ENCODE measurements around the gene SLC1A2.

Gene SLC1A2

DNA sequence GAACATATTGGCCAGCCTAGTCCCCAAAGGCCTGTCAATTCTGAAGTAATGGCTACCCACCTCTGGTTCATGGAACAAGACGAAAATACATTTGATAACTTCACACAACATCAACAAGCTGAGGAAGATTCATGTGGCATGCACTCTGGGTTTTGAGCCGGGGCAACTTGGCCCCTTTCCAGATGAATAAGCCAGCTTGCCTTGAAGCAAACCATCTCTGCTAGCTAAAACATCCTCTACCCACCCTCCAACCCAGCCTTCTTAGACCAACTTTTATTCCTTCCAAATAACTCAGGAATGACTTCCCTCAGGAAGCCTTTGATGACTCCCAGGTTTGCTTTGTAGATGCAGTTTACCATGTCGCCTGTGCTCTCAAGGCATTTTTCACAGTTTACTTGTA is 94.4 kb downstream of the SLC1A2 start:
- no peak for DNase-seq (ENCODE audit: low spot score)

DNA sequence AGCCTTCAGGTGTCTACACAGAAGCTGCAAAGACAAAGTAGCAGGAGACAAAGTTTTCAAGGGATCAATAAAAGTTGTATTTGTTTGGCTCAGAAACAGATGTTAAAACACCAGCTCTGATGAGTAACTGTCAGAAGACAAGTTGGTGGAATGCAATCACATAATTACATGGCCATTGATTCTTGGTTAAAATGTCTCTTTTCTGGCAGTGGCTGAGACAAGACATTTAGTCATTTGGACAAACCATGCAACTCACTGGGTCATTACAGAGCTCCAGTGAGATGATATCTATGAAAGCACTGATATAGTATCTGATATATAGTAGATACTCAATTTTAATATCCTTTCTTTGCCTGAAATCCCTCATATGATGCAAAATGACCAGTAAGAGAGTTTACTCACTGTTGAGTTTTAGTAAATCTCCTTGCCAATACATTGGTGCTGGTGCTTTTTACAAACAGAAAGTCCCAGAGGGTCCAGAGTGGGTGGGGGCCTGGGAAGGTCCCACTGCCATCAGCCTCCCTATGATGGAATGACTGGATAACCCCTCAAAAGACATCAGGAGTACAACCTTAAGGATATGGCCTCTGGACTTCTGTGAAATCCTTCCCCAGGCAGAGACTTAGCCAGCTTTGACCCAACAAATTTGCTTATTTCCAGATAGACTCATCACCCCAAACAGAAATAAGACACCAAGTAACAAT is 95.0 kb downstream of the SLC1A2 start:
- no peak for DNase-seq (ENCODE audit: low spot score)

DNA sequence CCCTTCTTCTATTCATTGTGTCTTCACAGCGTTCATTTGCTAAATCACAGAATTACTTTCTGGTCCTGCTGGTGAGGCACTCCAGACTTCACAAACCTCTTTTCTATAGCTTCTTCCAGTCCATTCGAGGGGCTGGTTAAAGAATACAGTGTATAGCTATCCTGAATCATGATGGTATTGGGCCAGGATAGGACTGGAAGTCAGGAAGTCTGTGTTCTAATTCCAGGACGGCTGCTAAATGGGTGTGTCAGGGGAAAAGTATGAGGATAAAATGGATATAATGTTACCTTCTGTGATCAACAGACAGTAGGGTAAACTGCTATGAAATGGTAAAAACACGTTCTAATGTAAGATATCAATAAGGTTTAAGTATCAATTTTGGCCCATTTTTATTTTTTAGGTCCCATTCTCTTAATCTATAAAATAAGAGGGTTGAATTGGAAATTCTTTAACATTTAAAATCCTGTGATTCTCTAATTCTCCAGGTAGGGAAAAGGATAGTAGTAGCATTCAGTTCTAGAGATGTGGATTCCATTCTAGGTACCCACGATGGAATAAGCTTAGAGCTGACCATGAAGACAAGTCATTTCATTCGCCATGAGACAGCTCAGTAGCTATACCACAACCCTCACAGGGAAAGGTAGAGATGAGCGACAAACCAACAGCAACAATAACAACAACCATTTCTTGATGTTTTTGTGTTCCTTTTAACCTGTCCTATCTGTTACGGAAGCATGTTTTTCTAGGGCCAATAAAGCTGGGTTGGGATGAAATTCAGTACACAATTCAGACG is 96.1 kb downstream of the SLC1A2 start:
- no peak for DNase-seq (ENCODE audit: low spot score)

DNA sequence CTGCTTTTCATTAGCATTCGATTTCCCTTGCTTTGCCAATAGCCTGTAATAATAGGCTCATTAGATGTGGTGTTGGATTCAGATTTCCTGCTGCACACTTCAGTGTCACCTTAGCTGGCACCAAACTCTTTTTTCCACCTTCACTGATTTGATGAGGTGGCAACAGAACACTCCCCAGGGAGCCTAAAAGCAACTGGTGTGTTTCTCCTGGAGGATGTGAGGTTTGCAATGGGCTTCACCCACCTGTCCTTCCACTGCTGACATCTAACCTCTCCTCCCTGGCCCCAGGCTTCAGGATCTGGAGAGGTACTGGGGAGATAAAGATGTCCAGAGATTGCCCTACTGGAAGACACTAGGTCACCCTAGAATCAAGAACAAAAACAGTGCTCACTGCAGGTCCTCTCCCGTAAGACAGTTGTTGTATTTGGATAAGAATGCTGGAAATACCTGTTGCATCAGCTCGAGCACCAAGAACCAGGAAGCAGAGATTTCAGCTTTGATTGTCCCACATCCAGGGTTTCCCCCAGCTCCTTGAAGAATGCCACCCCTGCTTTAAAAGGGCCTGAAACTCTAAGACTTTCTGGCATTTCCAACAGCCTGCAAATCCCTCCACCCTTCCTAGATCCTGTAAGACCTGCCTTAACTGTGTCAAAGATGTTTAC is 96.9 kb downstream of the SLC1A2 start:
- no peak for DNase-seq (ENCODE audit: low spot score)

DNA sequence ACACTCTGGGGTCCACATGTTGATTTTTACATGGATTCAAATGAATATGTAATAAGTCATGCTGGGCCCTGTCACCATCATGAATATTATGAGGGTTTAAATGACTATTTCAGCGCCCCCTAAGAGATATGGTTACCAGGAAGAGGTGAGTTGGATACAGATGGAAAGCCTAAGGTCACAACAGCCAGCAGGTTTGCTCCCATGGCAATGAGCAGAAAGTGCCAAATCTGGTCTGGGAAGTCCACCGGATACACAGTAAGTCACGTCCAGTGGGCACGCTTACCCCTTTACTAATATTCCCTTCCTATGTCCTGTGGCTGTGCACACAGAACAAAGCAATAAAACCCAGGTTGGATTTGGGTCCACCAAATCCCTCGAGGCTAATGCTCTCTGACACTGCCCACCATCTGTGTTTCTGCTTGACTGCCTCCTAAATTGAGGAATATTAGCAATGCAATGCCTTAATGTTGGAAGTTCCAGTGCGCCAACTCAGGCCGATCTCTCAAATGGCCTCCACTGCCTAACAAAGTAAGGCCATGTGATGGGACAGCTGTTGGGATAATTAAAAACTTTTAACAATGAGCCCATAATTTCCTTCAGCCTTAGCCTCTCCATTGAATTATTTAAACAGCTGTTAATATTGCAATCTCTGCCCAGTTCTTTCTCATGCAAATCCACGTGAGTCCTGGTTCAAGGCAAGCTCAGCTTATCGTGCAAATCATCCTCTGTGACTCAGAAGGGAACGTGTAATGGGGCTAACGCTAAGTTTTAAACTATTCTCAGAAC is 97.6 kb downstream of the SLC1A2 start:
- no peak for DNase-seq (ENCODE audit: low spot score)

DNA sequence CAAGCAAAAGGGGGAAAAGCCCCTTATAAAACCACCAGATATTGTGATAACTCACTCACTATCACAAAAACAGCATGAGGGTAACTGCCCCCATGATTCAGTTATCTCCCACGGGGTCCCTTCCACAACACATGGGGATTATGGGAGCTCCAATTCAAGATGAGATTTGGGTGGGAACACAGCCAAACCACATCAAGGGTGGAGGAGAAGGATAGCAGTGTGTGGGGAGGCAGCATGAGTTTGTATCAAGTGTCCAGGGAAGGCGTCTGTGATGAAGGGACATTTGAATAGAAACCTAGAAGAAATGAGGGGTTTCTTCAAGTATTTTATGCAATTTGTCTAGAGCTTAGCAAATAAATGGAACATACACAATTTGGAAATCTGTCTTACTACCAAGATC is 98.2 kb downstream of the SLC1A2 start:
- DNase-seq (ENCODE audit: low spot score) = no peak

DNA sequence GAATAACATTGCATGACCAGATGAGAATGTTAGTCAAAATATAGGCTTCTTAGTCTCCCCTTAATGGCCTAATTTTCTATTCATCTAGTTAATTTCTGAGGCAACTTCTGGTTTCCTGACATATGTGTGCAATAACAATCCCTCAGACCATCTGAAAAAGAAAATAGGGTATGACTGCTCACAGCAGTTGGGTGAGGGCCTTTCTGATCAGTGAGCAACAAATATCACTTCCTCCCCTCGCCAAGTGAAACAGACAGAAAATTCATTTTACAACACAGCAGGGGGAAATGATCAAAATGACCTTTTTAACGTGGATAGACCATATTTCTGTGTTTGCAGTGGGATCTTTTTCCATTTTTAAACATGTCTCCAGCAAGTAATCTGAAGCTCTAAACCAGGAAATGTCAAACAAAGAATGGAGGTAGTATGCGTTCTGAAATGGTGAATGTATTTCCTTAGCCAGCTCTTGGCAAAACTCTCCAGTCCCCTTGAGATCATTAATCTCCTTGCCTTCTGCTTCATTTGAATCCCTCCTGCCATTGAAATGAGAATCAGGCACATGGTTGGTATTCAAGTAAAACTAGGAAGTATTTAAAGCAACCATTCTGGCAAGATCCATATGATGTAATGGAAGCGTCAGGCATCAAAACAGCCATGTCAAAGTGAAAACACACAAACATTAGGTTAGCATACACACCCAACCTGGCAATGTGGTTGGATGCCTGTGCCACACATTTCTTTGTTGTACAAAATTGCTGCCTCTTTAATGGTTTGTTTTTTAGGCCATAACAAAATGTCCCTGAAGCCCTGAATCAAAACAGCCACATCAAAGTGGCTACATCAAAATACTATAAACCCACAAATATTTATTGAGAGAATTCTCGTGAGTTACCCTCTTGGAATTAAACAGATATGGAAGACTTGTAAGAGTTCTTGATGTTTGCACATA is 100.1 kb downstream of the SLC1A2 start:
- DNase-seq (ENCODE audit: low spot score) = no peak

DNA sequence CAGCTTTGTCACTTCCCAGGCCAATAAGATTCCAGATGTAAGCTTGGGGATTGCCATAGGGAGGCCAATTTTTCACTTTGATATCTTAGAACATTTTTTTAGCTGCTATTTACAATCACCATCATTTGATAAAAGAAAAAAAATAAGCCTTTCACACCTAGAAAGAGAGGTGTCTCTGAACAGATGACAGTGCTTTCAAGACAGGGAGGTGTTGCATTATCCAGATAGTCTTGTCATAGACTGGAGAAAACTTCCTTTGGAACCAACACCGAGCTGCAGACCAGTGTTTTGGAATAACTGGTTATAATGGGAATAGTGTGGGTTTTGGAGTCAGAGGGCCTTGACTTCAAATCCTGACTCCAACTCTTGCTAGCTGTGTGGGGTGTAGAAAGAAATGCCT is 101.0 kb downstream of the SLC1A2 start:
- DNase-seq (ENCODE audit: low spot score) = no peak

DNA sequence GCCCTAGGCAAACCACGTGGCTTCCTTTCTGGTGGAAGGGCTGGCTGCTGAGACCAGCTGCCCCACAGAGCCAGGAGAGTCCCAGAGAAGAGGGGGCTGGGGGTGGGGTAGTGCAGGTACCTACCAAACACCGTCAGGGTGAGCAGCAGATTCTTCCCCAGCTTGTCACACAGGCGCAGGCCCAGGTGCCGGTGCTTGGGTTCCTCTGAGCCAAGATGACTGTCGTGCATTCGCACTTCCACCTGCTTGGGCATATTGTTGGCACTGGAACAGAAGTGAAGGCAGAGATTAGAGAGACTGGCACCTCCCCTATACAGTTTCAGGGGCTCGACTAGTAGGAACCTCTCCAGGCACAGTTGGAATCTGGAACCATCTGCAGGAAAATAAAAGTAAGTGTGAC is 102.1 kb downstream of the SLC1A2 start:
- no peak for DNase-seq (ENCODE audit: low spot score)

DNA sequence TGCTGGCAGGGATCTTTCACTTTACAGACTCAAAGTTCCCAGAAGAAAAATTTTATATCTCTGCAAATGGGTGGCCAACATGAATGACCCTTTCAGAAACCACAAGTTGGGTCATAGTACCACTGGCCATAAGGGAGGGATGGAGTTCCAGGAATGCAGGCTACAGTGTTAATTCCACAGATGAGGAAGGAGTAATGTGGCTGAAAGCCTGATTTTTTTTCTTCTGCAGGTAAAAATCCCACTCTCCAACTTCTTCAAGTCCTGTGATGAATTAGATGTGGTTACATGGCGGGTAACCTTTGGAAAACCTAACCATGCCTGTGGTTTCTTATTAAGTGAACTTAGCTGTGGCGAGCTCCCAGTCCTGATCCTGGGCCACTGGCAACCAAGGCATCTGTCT is 103.2 kb downstream of the SLC1A2 start:
- no peak for DNase-seq (ENCODE audit: low spot score)

DNA sequence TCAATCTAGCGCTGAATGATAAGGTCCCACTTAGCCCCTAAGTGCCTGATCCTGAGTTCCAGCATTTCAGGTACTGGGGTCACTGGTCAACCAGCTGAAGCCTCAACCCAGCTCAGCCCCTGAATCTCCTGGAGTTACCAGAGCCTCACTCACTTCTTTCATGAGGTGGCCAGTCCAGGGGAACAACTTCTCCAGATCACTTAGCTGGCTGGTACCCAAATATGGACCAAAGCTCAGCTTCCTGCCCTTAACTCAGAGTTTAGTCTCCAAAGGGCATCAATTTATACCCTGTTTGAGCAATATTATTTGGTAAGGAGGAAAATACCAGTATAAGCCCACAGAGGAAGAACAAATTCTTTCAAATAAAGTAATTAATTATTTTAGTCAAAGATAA is 105.6 kb downstream of the SLC1A2 start:
- DNase-seq (ENCODE audit: low spot score) = no peak

DNA sequence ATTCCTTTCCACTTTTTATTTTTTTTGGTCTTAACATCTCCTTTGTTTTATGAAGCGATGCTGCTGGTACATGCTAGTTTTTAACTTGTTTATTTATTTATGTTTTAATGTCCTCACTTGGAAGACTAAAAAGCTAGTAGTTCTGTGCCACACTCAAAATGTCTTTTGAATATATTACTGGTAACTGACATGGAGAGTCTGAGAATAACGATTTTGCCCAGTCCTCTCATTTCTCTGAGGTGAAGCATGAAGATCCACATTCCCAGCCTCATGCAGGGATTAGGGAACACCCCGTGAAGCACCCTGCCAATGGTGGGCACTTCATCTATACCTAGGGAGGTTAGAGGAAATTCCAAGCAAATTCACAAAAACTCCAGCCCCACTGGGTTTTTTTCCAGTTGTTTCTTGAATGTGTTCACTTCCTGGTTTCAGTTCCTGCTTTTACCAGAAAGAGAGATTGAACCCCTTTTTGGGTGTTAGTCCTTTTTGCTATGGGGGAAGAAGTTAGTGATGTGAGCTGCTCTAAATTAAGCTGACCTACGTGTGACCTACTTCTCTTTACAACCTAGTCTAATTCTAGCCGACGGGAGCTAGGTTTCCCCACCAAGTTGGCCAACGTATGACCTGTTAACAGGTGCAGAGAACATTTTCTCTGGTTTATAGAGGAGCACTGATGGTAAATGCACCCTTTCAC is 106.1 kb downstream of the SLC1A2 start:
- no peak for DNase-seq (ENCODE audit: low spot score)

DNA sequence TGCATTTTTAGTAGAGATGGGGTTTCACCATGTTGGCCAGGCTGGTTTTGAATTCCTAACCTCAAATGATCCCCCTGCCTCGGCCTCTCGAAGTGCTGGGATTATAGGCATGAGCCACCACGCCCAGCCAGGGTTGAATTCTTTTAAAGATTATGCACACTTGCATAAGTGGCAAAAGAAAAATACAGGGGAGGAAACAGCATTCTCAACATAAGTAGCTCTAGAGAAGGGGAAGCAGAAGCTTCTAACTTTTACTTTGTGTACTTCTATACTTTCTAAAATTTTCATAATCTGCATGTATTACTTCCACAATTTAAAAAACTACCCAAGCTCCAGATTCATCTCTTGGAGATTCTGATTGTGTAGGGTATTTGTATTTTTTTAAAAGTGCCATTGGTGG is 108.0 kb downstream of the SLC1A2 start:
- no peak for DNase-seq (ENCODE audit: low spot score)

DNA sequence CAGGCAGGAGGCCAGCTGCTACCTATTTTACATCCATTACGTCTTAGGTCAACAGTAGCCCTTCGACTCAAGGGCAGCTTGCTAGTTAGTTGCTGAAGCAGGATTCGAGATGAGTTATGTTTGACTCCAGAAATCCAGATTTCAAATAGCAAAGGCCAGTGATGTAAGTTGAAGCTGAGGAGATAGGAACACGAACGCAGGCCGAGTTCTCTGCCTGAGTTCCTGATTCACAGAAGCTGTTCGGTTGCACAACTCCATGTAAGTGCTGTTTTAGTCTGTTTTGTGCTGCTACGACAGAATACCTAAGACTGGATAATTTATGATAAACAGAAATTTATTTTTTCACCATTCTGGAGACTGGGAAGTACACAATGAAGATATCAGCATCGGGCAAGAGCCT is 111.2 kb downstream of the SLC1A2 start:
- DNase-seq (ENCODE audit: low spot score) = no peak

DNA sequence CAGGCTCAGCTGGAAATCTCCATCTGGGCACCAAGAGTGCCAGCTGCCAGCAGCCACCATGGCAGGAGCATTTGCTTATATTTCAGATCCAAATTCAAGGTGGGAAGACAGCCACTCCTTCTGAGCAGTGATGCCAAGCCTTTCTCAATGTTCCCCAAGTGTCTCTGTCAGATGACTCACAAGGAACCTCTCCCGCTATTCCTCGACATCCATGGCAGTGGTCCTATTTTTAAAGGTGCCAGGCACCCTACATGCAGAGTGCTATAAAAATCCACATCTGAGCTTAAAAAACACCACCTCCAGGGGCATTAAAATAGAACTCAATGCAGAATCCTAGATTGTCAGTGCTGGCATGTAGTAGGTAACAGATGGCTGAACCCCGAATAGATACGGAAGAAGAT is 112.1 kb downstream of the SLC1A2 start:
- no peak for DNase-seq (ENCODE audit: low spot score)

DNA sequence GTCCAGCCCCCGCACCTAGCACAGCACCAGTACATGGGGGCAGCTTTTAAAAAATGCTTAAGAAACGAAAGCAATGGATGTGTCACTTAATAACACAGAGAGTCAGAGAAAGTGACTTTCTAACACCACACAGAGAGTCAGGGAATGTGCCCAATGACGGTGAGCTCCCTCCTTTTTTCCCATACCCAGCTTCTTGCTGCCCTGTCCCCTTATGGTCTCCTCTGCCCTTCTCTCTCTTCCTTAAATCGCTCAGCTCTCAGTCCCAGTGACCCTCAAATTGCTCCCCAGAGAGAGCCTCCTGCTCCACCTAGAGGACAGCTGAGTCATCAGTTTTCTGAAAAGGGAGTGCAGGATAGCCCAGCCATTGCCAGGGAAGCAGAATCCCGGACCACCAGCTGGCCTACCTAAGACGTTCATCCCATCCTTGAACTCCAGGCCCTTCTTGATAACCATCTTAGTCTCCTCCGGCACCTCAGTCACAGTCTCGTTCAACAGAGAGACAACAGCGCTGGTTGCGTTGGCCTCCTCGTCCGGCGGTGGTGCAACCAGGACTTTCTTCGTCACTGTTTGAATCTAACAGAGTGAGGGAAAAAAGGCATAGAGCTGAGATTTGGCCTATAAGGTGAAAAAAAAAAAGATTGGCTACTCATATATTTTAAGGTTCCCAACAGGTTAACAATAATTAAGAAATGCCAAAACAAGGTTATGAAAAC is 113.5 kb downstream of the SLC1A2 start:
- no peak for DNase-seq (ENCODE audit: low spot score)

DNA sequence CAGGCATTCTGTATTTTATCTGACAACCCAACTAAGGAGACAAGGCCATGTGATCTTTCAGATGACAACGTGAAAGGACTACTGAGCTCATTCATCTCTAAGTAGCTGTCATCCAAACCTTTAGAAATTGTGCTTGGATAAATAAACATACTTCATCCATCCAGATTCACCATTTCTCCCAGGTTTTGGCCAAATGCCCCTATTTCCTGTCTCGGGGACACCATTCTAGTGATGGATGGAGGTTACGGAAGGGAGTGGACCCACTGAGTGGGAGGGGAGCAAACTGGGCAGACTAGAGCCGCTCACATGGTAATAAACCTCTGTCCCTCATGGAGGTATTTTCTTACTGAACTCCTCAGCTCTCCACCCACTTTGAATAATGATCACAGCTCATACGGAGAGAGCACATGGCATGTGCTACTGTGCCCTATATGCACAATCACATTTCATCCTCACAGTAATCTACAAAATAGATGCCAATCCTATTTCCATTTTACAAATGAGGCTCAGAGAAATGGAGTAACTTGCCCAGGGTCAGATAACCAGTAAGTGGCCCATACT is 114.4 kb downstream of the SLC1A2 start:
- no peak for DNase-seq (ENCODE audit: low spot score)

DNA sequence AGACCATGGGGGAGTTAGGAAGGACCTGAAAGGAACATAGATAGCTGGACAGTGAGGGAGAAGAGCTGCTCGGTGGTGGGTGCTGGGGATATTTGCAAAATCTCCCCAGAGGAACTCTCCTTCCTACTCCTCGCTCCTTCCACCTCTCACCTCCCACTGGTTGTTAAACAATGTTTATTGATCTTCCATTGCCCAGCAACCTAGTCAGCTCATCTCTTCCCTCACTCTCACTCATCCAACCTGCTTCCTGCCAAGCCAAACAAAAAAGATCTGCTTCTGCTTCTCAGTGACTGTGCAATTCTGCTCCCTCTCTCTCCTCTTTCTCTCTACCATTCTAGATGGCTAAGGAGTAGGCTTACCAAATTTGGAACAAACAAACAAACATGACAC is 115.0 kb downstream of the SLC1A2 start:
- DNase-seq (ENCODE audit: low spot score) = no peak

DNA sequence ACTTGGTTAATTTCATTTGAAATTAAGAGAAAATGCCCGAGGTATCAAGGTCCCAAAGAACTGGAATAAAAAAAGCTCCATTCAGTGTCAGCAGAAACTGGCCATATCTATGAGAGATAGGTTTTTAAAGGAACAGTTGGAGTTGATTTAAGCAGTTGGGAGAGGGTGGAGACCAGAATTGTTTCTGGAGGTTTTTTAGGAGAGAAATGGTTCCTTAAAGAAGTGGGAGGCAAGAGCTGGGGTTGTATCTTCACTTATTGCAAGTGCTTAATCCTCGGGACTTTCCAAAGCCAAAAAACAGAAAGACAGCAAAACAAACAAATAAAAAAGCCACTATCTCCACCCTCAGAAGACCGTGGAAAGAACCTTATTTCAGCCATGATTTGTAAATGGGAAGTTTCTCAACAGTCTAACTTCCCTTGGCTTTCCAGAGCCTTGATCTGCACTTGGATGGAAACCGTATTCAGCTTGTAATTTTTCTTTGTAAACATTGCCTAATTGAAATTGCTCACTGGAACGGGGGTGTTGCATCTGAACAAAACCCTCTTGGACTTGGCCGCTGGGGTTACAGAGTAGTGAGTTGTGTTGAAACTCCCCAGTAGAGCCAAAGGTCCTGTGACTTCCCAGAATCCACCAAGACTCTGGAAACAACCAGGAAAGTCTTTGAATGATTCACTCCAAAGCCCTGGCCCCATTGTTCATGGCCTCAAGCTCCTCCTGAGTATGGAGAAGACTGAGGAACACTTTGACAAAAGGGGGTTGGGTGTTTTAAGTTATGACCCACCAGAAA is 115.6 kb downstream of the SLC1A2 start:
- DNase-seq (ENCODE audit: low spot score) = no peak
